UCSD-AML1 (cell line): ENCODE results near the gene SOX15.
A peak's percentile ranks its signal among the peaks of the same experiment; 100 is the strongest.

ENCODE experiments used
- DNase-seq: peaks from one replicate; lab custom pipeline; 2025; ENCODE audit not compliant: unreplicated experiment; lab: John Stamatoyannopoulos, UW

The SOX15 gene

GRCh38 chr17:7579001-7579833 is 10.7 kb downstream of the SOX15 start, which contains the start of gene CD68:
CD68 (plus strand) TSS chr17:7579638; CDS start chr17:7579678, 40 bp downstream.
- DNase-seq = peak; percentile 77

GRCh38 chr17:7577327-7578199 is 12.3 kb downstream of the SOX15 start:
- DNase-seq = no peak

DNA sequence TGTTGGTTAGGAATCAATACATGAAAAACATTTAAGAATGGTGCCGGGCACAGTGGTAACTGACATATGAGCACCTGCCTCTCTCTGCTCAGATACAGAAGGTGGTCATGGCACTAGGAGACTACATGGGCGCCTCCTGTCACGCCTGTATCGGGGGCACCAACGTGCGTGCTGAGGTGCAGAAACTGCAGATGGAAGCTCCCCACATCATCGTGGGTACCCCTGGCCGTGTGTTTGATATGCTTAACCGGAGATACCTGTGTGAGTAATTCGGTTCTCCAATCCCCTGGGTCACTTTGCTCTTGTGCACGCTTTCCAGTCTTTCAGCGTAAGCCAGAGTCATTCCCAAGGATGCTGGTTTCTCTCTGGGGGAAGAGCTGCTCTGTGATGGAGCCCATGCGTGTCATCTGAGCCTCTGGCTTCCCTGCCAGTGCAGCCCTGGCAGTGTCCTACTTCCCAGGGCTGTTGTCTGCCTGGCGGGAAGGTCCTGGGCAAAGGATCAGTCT is 13.4 kb downstream of the SOX15 start:
- DNase-seq = no peak

DNA sequence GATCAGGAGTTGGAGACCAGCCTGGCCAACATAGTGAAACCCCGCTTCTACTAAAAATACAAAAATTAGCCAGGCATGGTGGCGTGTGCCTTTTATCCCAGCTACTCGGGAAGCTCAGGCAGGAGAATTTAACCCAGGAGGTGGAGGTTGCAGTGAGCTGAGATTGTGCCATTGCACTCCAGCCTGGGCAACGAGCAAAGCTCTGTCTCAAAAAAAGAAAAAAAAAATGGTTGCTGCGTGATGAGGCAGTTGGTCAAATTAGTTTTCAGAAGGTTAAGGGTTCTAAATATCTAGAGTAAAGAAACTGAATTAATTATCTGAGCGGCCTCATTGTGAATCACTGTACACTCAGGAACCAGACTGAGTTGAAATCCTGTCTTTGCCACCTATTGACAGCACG is 13.9 kb downstream of the SOX15 start:
- DNase-seq = no peak

- DNase-seq = no peak
Measured at GRCh38 chr17:7575481-7575883, 14.4 kb downstream of the SOX15 start.

GRCh38 chr17:7574176-7574953 is 15.5 kb downstream of the SOX15 start:
- no peak for DNase-seq

DNA sequence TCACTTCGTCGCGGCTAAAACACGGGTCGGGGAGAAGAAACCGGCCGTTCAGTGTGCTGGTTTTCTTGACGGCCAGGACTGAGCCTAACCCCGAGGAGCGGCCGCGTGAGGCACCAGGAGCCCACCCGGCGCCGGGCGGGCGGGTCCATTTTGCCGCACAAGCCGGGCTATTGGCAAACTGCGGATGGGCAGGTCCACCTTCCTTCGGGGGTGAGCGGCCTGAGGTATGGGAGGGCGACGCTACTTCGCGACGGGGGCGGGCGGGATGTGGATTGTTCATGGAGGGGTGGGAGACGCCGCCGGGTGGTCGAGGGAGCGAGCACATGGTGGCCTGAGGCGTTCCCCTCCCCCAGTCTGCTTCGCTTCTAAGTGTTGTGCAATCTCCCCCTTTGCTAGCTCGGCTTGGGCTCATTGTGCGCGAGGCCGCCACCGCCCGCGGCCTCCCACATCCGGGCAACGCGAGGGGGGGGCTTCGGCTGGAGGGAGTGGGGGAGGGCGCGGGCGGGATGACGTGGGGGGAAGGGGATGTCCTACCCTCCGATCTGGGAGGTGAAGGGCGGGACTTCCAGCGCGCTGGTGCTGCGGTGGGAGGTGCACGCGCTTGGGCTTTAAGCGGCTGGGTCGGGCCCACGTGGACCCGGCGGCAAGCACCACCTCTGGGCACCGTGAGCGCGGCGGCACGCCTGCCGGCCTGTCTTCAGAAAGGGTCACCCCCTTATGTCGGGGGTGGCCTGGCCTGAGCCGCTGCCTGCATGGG is 16.4 kb downstream of the SOX15 start:
- peak; percentile 92 for DNase-seq

- DNase-seq = peak; percentile 100
Measured at GRCh38 chr17:7572588-7573323, 17.1 kb downstream of the SOX15 start.

- DNase-seq = no peak
Measured at GRCh38 chr17:7572338-7572587, 17.6 kb downstream of the SOX15 start.

GRCh38 chr17:7570351-7570750 is 19.5 kb downstream of the SOX15 start:
- DNase-seq = no peak

DNA sequence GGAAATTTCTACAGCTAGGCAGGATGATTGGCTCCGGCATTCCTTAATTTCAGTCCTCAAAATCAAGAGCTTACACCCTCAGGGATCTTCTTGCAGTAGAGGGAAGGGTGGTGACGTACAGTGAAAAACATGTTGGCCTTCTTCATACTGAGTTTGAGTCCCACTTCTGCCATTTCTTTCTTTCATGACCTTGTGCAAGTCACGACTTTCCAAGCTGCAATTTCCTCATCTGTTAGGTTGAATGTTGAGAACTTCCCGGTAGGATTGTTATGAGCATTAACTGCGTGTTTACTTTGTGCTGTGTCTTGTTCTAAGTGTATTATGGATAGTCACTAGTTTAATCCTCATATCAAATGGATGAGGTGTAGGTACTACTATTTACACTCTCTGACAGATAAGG is 20.3 kb downstream of the SOX15 start:
- no peak for DNase-seq

GRCh38 chr17:7563115-7563869 is 26.6 kb downstream of the SOX15 start:
- DNase-seq = no peak

DNA sequence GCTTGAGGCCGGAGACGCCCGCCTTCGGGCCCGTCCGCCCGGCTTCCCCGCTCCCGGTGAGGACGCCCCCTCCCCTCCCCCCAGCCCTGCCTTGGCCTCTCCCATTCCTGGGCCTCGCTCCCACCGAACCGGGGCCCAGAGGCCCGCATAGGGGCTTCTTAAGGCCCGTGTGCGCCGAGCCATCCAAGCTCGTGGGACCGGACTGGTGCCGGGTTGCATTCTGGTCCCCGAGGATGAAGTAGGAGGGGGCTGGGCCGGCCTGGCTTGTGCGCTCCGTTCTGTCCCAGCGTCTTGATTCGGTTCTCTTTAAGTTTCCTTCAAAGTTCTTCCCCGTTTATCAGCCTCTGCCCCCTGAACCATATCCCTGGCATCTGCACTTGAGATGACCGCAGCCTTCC is 27.7 kb downstream of the SOX15 start:
- no peak for DNase-seq

DNA sequence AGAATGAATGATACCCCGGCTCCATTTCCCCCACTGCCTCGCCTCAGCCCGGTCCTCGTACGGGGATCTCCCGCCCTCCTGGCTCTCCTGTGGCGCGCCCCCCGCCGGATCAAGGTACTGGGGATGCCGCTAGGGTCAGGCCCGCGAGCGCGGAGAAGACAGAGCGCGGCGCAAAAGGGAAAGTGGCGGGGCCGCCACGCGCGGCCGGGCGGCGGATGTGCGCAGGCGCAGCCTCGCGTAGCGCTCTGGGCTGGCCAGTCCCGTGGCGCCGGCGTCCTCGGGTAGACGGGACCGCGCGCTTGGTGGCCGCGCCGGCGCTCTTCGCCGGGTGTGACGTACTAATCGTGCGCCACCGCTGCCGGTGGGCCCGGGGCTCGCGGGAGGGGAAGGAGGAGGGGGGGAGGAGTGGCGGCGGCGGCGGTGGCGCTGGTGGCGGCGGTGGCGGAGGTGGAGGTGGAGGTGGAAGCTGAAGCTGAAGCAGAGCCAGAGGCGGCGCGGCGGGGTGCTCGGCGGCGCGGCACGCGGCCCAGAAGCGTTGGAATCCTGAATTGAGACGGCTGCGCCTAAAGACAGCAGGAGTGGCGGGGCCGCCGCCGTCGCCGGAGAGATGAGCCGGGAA is 28.2 kb downstream of the SOX15 start, which contains the start of gene SENP3:
SENP3 (plus strand) TSS at position 331 of the 619 bp plus-strand sequence. CDS start 1,158 bp downstream, outside the sequence.
- peak; percentile 93 for DNase-seq

- peak; percentile 83 for DNase-seq
Measured at GRCh38 chr17:7561028-7561575, 28.8 kb downstream of the SOX15 start.

- peak; percentile 72 for DNase-seq
Measured at GRCh38 chr17:7560172-7561027, 29.5 kb downstream of the SOX15 start.
